ENCODE measurements around the gene MST1.
"Not testable (repeated sequence)": the region's sequence is repeated elsewhere in the genome, so short reads cannot be mapped to it uniquely, and the experiment has no call there.

- TF ChIP-seq CTCF, POLR2A (IDR thresholded peaks at IDR 0.05): not testable (repeated sequence)
These were observed 782 bp downstream of the MST1 start for GRCh38 chr3:49688338-49689045.
